Astrocyte (in vitro differentiated cells and primary cell): Measurements from ENCODE around the gene TBC1D16. TPM values are rescaled to one million over a fixed set of nuclear protein-coding genes. Genes with fewer than 3 reads are reported as not detected.
A peak's percentile ranks its signal among the peaks of the same experiment; 100 is the strongest.

Experiments used
- DNase-seq: peaks from one replicate; pipeline ENCODE4 v3.0.0-alpha.2; 2010; ENCODE audit warnings: low read depth
- FAIRE-seq: peaks from 2 replicates; lab custom pipeline; 2011; peaks lifted over from hg19 to GRCh38; lab: Jason Lieb, UNC
- H2AFZ ChIP-seq: 2 replicates; pipeline ENCODE4 v1.6.0; 2012; ENCODE audit warnings: low read depth, low read length, inconsistent platforms
- H3K27ac ChIP-seq: 2 replicates; pipeline ENCODE4 v1.5.1; 2011; ENCODE audit warnings: low read depth, low read length, inconsistent platforms
- H3K27me3 ChIP-seq: 2 replicates; pipeline ENCODE4 v1.6.0; 2011; ENCODE audit warnings: low read length, inconsistent platforms; ENCODE audit not compliant: insufficient read depth
- H3K36me3 ChIP-seq: 2 replicates; pipeline ENCODE4 v1.5.1; 2011; ENCODE audit warnings: low read length, inconsistent platforms; ENCODE audit not compliant: insufficient read depth
- H3K4me1 ChIP-seq: 2 replicates; pipeline ENCODE4 v1.5.1; 2011; ENCODE audit warnings: low read length, inconsistent platforms; ENCODE audit not compliant: insufficient read depth
- H3K4me2 ChIP-seq: 2 replicates; pipeline ENCODE4 v1.6.0; 2012; ENCODE audit warnings: low read length, inconsistent platforms
- H3K4me3 ChIP-seq: 2 replicates; pipeline ENCODE4 v1.5.1; 2011; ENCODE audit warnings: low read depth, mild to moderate bottlenecking, low read length, inconsistent platforms; ENCODE audit not compliant: insufficient read depth
- H3K79me2 ChIP-seq: 2 replicates; pipeline ENCODE4 v1.6.0; 2012; ENCODE audit warnings: mild to moderate bottlenecking, low read length, inconsistent platforms; ENCODE audit not compliant: insufficient read depth
- H3K9ac ChIP-seq: 2 replicates; pipeline ENCODE4 v1.6.0; 2012; ENCODE audit warnings: mild to moderate bottlenecking, low read length, inconsistent platforms
- H3K9me3 ChIP-seq: 2 replicates; pipeline ENCODE4 v1.5.1; 2012; ENCODE audit warnings: low read depth, mild to moderate bottlenecking, low read length, inconsistent platforms; ENCODE audit not compliant: insufficient read depth
- H4K20me1 ChIP-seq: 2 replicates; pipeline ENCODE4 v1.6.0; 2012; ENCODE audit warnings: low read length, inconsistent platforms; ENCODE audit not compliant: insufficient read depth
- H3K27ac Mint-ChIP-seq: one replicate; pipeline ENCODE4 v1.8.0; 2021; ENCODE audit warnings: mild to moderate bottlenecking, mixed read lengths; ENCODE audit not compliant: unreplicated experiment
- H3K27me3 Mint-ChIP-seq: one replicate; pipeline ENCODE4 v1.8.0; 2021; ENCODE audit warnings: low read depth, mixed read lengths; ENCODE audit not compliant: unreplicated experiment
- H3K36me3 Mint-ChIP-seq: one replicate; pipeline ENCODE4 v1.8.0; 2021; ENCODE audit warnings: low read depth, mixed read lengths; ENCODE audit not compliant: unreplicated experiment
- H3K4me1 Mint-ChIP-seq: one replicate; pipeline ENCODE4 v1.8.0; 2021; ENCODE audit warnings: low read depth, mixed read lengths; ENCODE audit not compliant: unreplicated experiment
- H3K4me3 Mint-ChIP-seq: one replicate; pipeline ENCODE4 v1.8.0; 2021; ENCODE audit warnings: mild to moderate bottlenecking, moderate library complexity, mixed read lengths; ENCODE audit not compliant: unreplicated experiment
- H3K9me3 Mint-ChIP-seq: one replicate; pipeline ENCODE4 v1.8.0; 2021; ENCODE audit warnings: mild to moderate bottlenecking, mixed read lengths; ENCODE audit not compliant: unreplicated experiment
- EZH2 ChIP-seq: IDR thresholded peaks from 2 replicates; pipeline ENCODE4 v1.6.1; 2012; ENCODE audit warnings: mild to moderate bottlenecking, low read length, inconsistent platforms; ENCODE audit not compliant: insufficient read depth
- total RNA-seq: library from RNA; stranded (reverse); gene quantifications from 2 replicates; pipeline ENCODE4 v1.2.1, GENCODE V29; 2021
- TF ChIP-seq, protein P1 (sequence below): IDR thresholded peaks from 2 replicates; pipeline ENCODE4 v1.5.1; 2011; ENCODE audit warnings: low read depth, mild to moderate bottlenecking, inconsistent platforms, low read length, moderate library complexity; ENCODE audit not compliant: insufficient read depth

The TBC1D16 gene
- total RNA-seq, 1 donor from 2014 or later = 37.6 TPM

DNA sequence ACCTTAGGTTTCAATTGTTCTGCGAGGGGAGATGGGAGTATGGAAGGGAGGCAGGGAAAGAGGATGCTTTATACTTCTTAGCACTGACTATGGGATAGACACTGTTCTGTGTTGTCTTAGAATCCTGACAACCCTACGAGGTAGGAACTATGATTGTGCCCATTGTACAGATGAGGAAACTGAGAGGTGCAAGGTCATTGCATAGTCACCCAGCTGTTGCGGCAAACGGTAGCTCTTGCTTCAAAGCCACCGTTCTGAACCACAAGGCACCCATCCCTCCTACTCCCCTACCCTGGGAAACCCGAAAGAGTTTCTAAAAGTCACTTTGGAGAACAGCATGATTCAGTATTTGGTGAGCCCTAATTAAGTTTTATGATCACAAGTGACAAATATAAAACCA, 8.3 kb upstream of the TBC1D16 start:
- no peak overlapping the region for H3K9ac ChIP-seq
- H3K4me3 ChIP-seq = no peak overlapping the region
- Mint-ChIP-seq H3K36me3 (peaks cover 27% of the 10 kb centered on the region), H3K27me3 (no peaks in the 10 kb centered on the region), H3K9me3 (peaks cover 5% of the 10 kb centered on the region), H3K27ac (no peak overlapping the region), H3K4me3 (no peak overlapping the region), H3K4me1 (no peaks in the 10 kb centered on the region)
- no peaks in the 10 kb centered on the region for H3K79me2 ChIP-seq
- H3K4me1 ChIP-seq = no peaks in the 10 kb centered on the region
- H3K27me3 ChIP-seq = no peaks in the 10 kb centered on the region
- no peaks in the 10 kb centered on the region for H4K20me1 ChIP-seq
- H3K9me3 ChIP-seq = no peaks in the 10 kb centered on the region
- TF ChIP-seq, protein P1, sequence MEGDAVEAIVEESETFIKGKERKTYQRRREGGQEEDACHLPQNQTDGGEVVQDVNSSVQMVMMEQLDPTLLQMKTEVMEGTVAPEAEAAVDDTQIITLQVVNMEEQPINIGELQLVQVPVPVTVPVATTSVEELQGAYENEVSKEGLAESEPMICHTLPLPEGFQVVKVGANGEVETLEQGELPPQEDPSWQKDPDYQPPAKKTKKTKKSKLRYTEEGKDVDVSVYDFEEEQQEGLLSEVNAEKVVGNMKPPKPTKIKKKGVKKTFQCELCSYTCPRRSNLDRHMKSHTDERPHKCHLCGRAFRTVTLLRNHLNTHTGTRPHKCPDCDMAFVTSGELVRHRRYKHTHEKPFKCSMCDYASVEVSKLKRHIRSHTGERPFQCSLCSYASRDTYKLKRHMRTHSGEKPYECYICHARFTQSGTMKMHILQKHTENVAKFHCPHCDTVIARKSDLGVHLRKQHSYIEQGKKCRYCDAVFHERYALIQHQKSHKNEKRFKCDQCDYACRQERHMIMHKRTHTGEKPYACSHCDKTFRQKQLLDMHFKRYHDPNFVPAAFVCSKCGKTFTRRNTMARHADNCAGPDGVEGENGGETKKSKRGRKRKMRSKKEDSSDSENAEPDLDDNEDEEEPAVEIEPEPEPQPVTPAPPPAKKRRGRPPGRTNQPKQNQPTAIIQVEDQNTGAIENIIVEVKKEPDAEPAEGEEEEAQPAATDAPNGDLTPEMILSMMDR = no peak
- no peak for TF ChIP-seq EZH2
- H3K36me3 ChIP-seq = no peaks in the 10 kb centered on the region
- no peak overlapping the region for H3K27ac ChIP-seq
- H3K4me2 ChIP-seq = no peak overlapping the region
- FAIRE-seq (no peak), DNase-seq (no peak)
- H2AFZ ChIP-seq = no peak overlapping the region

DNA sequence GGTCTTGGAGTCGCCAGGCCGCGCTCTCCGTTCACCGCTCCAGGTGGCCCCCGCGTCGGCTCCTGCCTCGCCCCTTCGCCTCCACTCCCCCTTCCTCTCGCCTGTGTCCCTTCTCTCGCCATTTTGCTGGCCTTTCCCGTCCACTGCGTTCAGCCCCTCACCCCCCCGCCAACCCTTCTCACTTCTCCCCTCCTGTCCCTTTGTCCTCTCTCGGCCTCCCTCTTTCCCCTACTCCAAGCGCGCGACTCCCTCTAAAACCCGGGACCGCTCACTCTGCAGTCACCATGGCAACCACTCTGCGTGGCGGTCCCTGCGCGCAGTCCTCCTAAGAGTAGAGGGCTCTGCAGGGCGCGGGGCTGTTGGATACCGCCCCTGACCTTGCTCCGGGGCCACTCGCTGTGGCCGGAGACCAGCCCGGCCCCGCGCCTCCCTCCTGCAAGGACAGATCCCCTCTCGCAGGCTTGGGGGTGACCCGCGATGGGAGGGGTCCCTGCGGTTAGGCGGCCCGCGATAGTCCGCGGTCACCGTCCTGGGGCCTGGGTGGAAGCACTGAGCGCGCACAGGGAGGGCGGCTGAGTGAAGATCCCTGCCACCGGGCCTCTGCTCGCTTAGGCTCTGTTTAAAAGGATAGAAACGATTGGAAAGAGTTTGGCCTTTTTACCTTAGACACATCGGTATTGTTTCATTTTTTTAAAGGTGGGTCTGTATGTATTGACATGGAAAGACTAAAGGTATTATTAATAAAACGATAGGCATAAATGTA, 1.2 kb upstream of the TBC1D16 start:
- Histone ChIP-seq H3K4me3 (peak overlapping the region; percentile 87), H4K20me1 (peaks cover 29% of the 10 kb centered on the region), H3K27me3 (no peaks in the 10 kb centered on the region), H3K27ac (peak overlapping the region; percentile 91), H3K9ac (peak overlapping the region; percentile 93), H3K4me2 (peak overlapping the region; percentile 99), H3K79me2 (peaks cover 32% of the 10 kb centered on the region), H3K36me3 (no peaks in the 10 kb centered on the region), H3K4me1 (peaks cover 10% of the 10 kb centered on the region), H2AFZ (peak overlapping the region; percentile 91), H3K9me3 (no peaks in the 10 kb centered on the region)
- Mint-ChIP-seq H3K27me3 (no peaks in the 10 kb centered on the region), H3K9me3 (no peaks in the 10 kb centered on the region), H3K36me3 (peaks cover 9% of the 10 kb centered on the region), H3K27ac (peak overlapping the region; percentile 96), H3K4me3 (peak overlapping the region; percentile 84), H3K4me1 (peaks cover 8% of the 10 kb centered on the region)
- DNase-seq = peak; percentile 31
- TF ChIP-seq EZH2 = no peak
- TF ChIP-seq, protein P1 = no peak
- no peak for FAIRE-seq
